Chondrocyte (in vitro differentiated cells): ENCODE results near the gene STK10. TPM values are rescaled to one million over a fixed set of nuclear protein-coding genes. Genes with fewer than 3 reads are reported as not detected.

ENCODE experiments used
- DNase-seq: peaks from one replicate; pipeline ENCODE4 v3.0.0; 2021; ENCODE audit warnings: mixed read lengths, low spot score
- H3K27ac Mint-ChIP-seq: one replicate; pipeline ENCODE4 v1.8.0; 2021; ENCODE audit warnings: mild to moderate bottlenecking, moderate library complexity, mixed read lengths; ENCODE audit not compliant: unreplicated experiment
- H3K27me3 Mint-ChIP-seq: 2 replicates; pipeline ENCODE4 v1.8.0; 2021; ENCODE audit warnings: low read depth, mixed read lengths
- H3K36me3 Mint-ChIP-seq: 2 replicates; pipeline ENCODE4 v1.8.0; 2021; ENCODE audit warnings: low read depth, mixed read lengths
- H3K4me1 Mint-ChIP-seq: 2 replicates; pipeline ENCODE4 v1.8.0; 2021; ENCODE audit warnings: low read depth, mild to moderate bottlenecking, mixed read lengths
- H3K4me3 Mint-ChIP-seq: one replicate; pipeline ENCODE4 v1.8.0; 2021; ENCODE audit warnings: mild to moderate bottlenecking, moderate library complexity, mixed read lengths; ENCODE audit not compliant: unreplicated experiment
- H3K9me3 Mint-ChIP-seq: 2 replicates; pipeline ENCODE4 v1.8.0; 2021; ENCODE audit warnings: low read depth, mixed read lengths
- CTCF ChIP-seq: fragments of 200-600 bp; sonication (generic); IDR thresholded peaks from 2 replicates; pipeline ENCODE4 v1.5.0; 2021; ENCODE audit warnings: antibody characterized with exemption, mild to moderate bottlenecking, moderate library complexity
- total RNA-seq: library from RNA; stranded (reverse); gene quantifications from 3 replicates; pipeline ENCODE4 v1.2.1, GENCODE V29; 2021

STK10 gene
- total RNA-seq, 1 donor from 2014 or later: 45.9 TPM

DNA sequence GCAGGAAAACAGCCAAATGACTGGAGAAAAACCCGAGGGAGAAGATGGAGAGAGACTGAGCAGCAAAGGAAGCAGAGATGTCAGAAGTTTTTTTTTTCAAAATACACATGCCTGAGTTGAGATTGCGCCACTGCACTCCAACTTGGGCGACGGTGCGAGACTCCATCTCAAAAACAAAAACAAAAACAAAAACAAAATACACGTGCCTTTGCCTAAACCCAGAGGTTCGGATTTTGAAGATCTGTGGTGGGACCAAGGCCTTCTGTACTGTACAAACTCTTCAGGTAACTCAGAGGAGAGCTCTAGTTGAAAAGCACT, 142.8 kb downstream of the STK10 start:
- Mint-ChIP-seq H3K4me1 (peaks cover 3% of the 10 kb centered on the region), H3K36me3 (peaks cover 21% of the 10 kb centered on the region), H3K9me3 (no peaks in the 10 kb centered on the region), H3K27ac (no peak overlapping the region), H3K4me3 (no peak overlapping the region), H3K27me3 (no peaks in the 10 kb centered on the region)
- DNase-seq: no peak
- TF ChIP-seq CTCF: no peak

DNA sequence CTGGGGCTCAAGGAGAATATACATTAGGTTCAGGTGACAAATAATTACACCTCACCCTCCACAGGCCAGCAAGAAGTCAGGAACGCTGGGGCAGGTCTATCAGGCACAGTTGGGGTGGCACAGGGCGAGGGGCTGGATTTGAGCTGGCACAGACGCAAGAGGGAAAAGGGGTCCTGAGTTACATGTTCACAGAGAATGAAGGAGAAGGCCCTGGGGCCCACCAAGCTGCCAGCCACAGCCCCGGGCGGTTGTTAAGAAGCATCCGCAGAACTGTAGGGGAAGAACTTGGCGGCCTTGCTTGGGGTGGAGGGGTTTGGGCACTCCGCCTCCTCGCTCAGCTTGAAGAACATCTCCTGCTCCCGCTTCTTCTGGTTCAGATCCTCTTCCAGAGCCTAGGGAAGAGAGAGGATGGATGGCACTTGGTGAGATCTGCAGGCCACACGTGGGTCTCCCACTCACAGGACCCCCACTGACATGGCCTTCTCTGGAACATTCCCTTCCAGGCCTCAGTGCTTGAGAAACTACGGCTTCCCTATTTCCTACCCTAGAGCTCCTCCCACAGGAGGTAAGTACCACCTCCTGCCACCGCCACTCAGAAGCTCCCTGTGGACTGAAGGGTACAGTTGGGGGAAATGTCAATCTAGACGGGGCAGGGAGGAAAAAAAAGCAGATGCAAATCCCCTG, 143.3 kb downstream of the STK10 start:
- H3K27ac Mint-ChIP-seq: no peak overlapping the region
- peaks cover 3% of the 10 kb centered on the region for H3K4me1 Mint-ChIP-seq
- no peak overlapping the region for H3K4me3 Mint-ChIP-seq
- peaks cover 21% of the 10 kb centered on the region for H3K36me3 Mint-ChIP-seq
- H3K9me3 Mint-ChIP-seq: no peaks in the 10 kb centered on the region
- no peaks in the 10 kb centered on the region for H3K27me3 Mint-ChIP-seq
- no peak for TF ChIP-seq CTCF
- no peak for DNase-seq

GRCh38 chr5:172043865-172044264, 144.2 kb downstream of the STK10 start:
- Mint-ChIP-seq H3K9me3 (no peaks in the 10 kb centered on the region), H3K4me1 (peaks cover 3% of the 10 kb centered on the region), H3K27ac (no peak overlapping the region), H3K27me3 (no peaks in the 10 kb centered on the region), H3K36me3 (peaks cover 18% of the 10 kb centered on the region), H3K4me3 (no peak overlapping the region)
- no peak for DNase-seq
- no peak for TF ChIP-seq CTCF

DNA sequence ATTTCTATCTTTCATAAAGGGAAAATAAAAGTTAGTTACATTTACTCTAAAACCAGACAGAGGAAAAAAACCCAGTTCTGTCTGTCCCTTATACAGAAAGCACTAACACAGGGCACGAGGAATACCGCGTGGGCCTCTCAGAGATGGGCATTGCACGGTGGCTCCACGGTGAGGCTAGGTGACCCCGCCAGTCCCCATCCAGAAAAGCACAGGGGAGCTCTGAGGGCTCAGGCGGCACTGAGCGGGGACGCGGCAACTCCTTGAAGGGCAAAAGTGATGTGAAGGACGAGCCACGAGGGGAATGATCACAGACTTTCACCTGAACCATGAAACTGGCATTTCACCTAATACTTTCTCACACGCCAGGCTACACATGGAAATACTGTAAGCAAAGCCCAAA, 145.8 kb downstream of the STK10 start:
- no peak overlapping the region for H3K4me3 Mint-ChIP-seq
- no peaks in the 10 kb centered on the region for H3K9me3 Mint-ChIP-seq
- DNase-seq: no peak
- TF ChIP-seq CTCF: no peak
- H3K36me3 Mint-ChIP-seq: peaks cover 12% of the 10 kb centered on the region
- H3K4me1 Mint-ChIP-seq: peaks cover under 1% of the 10 kb centered on the region
- H3K27me3 Mint-ChIP-seq: no peaks in the 10 kb centered on the region
- no peak overlapping the region for H3K27ac Mint-ChIP-seq

- no peaks in the 10 kb centered on the region for H3K9me3 Mint-ChIP-seq
- H3K4me3 Mint-ChIP-seq: no peak overlapping the region
- no peak for DNase-seq
- H3K27me3 Mint-ChIP-seq: no peaks in the 10 kb centered on the region
- no peak overlapping the region for H3K27ac Mint-ChIP-seq
- H3K36me3 Mint-ChIP-seq: peaks cover 1% of the 10 kb centered on the region
- no peaks in the 10 kb centered on the region for H3K4me1 Mint-ChIP-seq
- TF ChIP-seq CTCF: no peak
Measured at GRCh38 chr5:172038167-172038566, 149.9 kb downstream of the STK10 start.
